ENCODE results near the gene TLX1. TPM values are rescaled to one million over a fixed set of nuclear protein-coding genes. Genes with fewer than 3 reads are reported as not detected.

Gene TLX1
- total RNA-seq, 1 experiment from 2014 or later, result not detected

DNA sequence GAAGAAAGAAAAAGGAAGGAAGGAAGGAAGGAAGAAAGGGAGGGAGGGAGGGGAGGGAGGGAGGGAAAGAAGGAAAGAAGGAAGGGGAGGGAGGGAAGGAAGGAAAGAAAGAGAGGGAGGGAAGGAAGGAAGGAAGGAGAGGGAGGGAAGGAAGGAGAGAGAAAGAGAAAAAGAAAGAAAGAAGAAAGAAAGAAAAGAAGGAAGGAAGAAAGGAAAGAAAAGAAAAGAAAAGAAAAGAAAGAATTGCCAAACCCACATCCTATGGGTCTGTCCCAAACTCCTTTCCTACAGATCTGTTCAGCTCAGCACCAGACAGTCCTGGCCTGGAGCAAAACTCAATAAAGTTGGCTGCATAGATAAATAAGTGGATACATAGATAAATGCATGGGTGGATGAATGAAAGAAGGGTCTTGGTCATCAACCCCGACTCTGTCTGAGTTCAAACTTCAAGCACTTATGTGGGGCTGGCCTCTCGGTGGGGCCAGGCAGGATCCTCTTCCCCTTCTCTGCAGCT is 17.2 kb upstream of the TLX1 start:
- CTCF ChIA-PET, result no interaction called here
- intact Hi-C loops (cut with micrococcal nuclease), result no loop called here
- H3K9me3 ChIP-seq (ENCODE audit: low read length), result no peaks in the 10 kb centered on the region
- DNase-seq (no peak), ATAC-seq (no peak)
- no peak overlapping the region for H3K9ac ChIP-seq (ENCODE audit: low read length)
- H3K27ac ChIP-seq (ENCODE audit: low read length), result no peak overlapping the region
- POLR2A ChIA-PET (ENCODE audit: unreplicated experiment), result no interaction called here
- no peaks in the 10 kb centered on the region for H3K36me3 ChIP-seq (ENCODE audit: low read depth, low read length)
- TF ChIP-seq, protein P1, sequence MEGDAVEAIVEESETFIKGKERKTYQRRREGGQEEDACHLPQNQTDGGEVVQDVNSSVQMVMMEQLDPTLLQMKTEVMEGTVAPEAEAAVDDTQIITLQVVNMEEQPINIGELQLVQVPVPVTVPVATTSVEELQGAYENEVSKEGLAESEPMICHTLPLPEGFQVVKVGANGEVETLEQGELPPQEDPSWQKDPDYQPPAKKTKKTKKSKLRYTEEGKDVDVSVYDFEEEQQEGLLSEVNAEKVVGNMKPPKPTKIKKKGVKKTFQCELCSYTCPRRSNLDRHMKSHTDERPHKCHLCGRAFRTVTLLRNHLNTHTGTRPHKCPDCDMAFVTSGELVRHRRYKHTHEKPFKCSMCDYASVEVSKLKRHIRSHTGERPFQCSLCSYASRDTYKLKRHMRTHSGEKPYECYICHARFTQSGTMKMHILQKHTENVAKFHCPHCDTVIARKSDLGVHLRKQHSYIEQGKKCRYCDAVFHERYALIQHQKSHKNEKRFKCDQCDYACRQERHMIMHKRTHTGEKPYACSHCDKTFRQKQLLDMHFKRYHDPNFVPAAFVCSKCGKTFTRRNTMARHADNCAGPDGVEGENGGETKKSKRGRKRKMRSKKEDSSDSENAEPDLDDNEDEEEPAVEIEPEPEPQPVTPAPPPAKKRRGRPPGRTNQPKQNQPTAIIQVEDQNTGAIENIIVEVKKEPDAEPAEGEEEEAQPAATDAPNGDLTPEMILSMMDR (conservative IDR thresholded peaks at IDR 0.05; ENCODE audit: low read depth, low read length), result no peak
- TF ChIP-seq EZH2 (IDR thresholded peaks at IDR 0.05; ENCODE audit: low read length, unreplicated experiment) (no peak), EZH2phosphoT487 (IDR thresholded peaks at IDR 0.05; ENCODE audit: borderline replicate concordance, low read length) (no peak)
- no peak overlapping the region for H3K4me2 ChIP-seq (ENCODE audit: low read length)
- no peak overlapping the region for H3K4me3 ChIP-seq (ENCODE audit: low read length)
- H3K4me1 ChIP-seq (ENCODE audit: insufficient read depth, low read length), result no peaks in the 10 kb centered on the region
- no peaks in the 10 kb centered on the region for H3K9me2 ChIP-seq (replicated peaks; ENCODE audit: low read length)
- no peaks in the 10 kb centered on the region for H3F3A ChIP-seq (ENCODE audit: low read length, unreplicated experiment)
- no peaks in the 10 kb centered on the region for H4K20me1 ChIP-seq (ENCODE audit: low read length)
- H3K27me3 ChIP-seq (ENCODE audit: low read length), result no peaks in the 10 kb centered on the region
- no peaks in the 10 kb centered on the region for H3K79me2 ChIP-seq (ENCODE audit: low read length)
- BruUV-seq (replicated peaks), result no TSS peak
- H2AFZ ChIP-seq (ENCODE audit: low read length), result no peak overlapping the region

DNA sequence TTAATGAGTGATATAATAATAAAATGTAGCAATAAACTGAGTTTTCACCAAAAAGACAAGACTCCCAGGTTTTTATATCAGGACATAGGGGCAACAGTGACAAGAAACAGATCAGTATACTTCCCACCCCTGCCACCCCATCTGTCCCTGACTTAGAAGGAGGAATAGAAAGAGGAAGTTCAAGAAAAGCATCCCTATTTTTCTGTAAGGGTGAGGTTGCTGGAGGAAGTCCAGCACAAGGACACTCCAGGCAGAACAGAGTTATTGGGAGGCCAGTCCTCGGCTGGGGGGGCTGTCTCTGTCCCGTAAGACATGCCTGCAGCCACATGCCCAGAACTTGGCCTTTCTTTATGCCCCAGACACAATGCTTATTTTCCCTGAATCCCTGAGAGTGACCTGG is 16.5 kb upstream of the TLX1 start:
- no peaks in the 10 kb centered on the region for H3K79me2 ChIP-seq (ENCODE audit: low read length)
- ATAC-seq, result no peak
- no peak for DNase-seq
- no TSS peak for BruUV-seq (replicated peaks)
- no peaks in the 10 kb centered on the region for H3K9me3 ChIP-seq (ENCODE audit: low read length)
- no peak overlapping the region for H3K4me3 ChIP-seq (ENCODE audit: low read length)
- H3K4me1 ChIP-seq (ENCODE audit: insufficient read depth, low read length), result no peaks in the 10 kb centered on the region
- intact Hi-C loops (cut with micrococcal nuclease), result no loop called here
- POLR2A ChIA-PET (ENCODE audit: unreplicated experiment), result no interaction called here
- no peak overlapping the region for H3K9ac ChIP-seq (ENCODE audit: low read length)
- H4K20me1 ChIP-seq (ENCODE audit: low read length), result no peaks in the 10 kb centered on the region
- no peak overlapping the region for H3K4me2 ChIP-seq (ENCODE audit: low read length)
- H2AFZ ChIP-seq (ENCODE audit: low read length), result no peak overlapping the region
- no peaks in the 10 kb centered on the region for H3K27me3 ChIP-seq (ENCODE audit: low read length)
- H3F3A ChIP-seq (ENCODE audit: low read length, unreplicated experiment), result no peaks in the 10 kb centered on the region
- no peaks in the 10 kb centered on the region for H3K36me3 ChIP-seq (ENCODE audit: low read depth, low read length)
- H3K9me2 ChIP-seq (replicated peaks; ENCODE audit: low read length), result no peaks in the 10 kb centered on the region
- no peak overlapping the region for H3K27ac ChIP-seq (ENCODE audit: low read length)
- no peak for TF ChIP-seq EZH2phosphoT487 (IDR thresholded peaks at IDR 0.05; ENCODE audit: borderline replicate concordance, low read length)
- TF ChIP-seq, protein P1 (conservative IDR thresholded peaks at IDR 0.05; ENCODE audit: low read depth, low read length), result no peak
- CTCF ChIA-PET, result no interaction called here

DNA sequence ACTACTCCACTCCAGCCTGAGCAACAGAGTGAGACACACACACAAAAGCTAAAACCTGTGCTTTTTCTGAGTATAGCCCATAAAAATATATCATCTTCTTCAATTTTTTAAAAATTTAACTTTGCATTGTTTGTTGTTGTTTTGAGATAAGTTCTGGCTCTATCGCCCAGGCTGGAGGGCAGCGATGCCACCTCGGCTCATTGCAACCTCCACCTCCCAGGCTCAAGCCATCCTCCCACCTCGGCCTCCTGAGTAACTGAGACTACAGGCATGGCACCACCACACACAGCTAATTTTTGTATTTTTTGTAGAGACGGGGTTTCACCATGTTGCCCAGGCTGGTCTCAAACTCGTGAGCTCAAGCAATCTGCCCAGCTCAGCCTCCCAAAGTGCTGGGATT is 14.3 kb upstream of the TLX1 start:
- Histone ChIP-seq H3K9ac (ENCODE audit: low read length) (no peak overlapping the region), H3K27me3 (ENCODE audit: low read length) (no peaks in the 10 kb centered on the region)
- no TSS peak for BruUV-seq (replicated peaks)

More for the DNA sequence above, 14.3 kb upstream of the TLX1 start:
- H2AFZ ChIP-seq (ENCODE audit: low read length), result no peak overlapping the region
- no peaks in the 10 kb centered on the region for H3K36me3 ChIP-seq (ENCODE audit: low read depth, low read length)
- intact Hi-C loops (cut with micrococcal nuclease), result no loop called here
- TF ChIP-seq, protein P1 (conservative IDR thresholded peaks at IDR 0.05; ENCODE audit: low read depth, low read length), result no peak
- TF ChIP-seq EZH2 (IDR thresholded peaks at IDR 0.05; ENCODE audit: low read length, unreplicated experiment), result no peak
- TF ChIP-seq EZH2phosphoT487 (IDR thresholded peaks at IDR 0.05; ENCODE audit: borderline replicate concordance, low read length), result no peak
- no peak overlapping the region for H3K4me2 ChIP-seq (ENCODE audit: low read length)
- ChIA-PET CTCF (no interaction called here), POLR2A (ENCODE audit: unreplicated experiment) (no interaction called here)
- H3F3A ChIP-seq (ENCODE audit: low read length, unreplicated experiment), result no peaks in the 10 kb centered on the region
- no peaks in the 10 kb centered on the region for H3K79me2 ChIP-seq (ENCODE audit: low read length)
- no peaks in the 10 kb centered on the region for H3K9me2 ChIP-seq (replicated peaks; ENCODE audit: low read length)
- no peak overlapping the region for H3K27ac ChIP-seq (ENCODE audit: low read length)
- H3K4me3 ChIP-seq (ENCODE audit: low read length), result no peak overlapping the region
- ATAC-seq (no peak), DNase-seq (no peak)
- no peaks in the 10 kb centered on the region for H3K4me1 ChIP-seq (ENCODE audit: insufficient read depth, low read length)
- H4K20me1 ChIP-seq (ENCODE audit: low read length), result no peaks in the 10 kb centered on the region
- no peaks in the 10 kb centered on the region for H3K9me3 ChIP-seq (ENCODE audit: low read length)
